MV-4-11 (cell line): Measurements from ENCODE around the gene PDGFRB.
A peak's percentile ranks its signal among the peaks of the same experiment; 100 is the strongest.

ENCODE experiments used
- DNase-seq: peaks from one replicate; lab custom pipeline; 2025; lab: John Stamatoyannopoulos, UW

The PDGFRB gene

DNA sequence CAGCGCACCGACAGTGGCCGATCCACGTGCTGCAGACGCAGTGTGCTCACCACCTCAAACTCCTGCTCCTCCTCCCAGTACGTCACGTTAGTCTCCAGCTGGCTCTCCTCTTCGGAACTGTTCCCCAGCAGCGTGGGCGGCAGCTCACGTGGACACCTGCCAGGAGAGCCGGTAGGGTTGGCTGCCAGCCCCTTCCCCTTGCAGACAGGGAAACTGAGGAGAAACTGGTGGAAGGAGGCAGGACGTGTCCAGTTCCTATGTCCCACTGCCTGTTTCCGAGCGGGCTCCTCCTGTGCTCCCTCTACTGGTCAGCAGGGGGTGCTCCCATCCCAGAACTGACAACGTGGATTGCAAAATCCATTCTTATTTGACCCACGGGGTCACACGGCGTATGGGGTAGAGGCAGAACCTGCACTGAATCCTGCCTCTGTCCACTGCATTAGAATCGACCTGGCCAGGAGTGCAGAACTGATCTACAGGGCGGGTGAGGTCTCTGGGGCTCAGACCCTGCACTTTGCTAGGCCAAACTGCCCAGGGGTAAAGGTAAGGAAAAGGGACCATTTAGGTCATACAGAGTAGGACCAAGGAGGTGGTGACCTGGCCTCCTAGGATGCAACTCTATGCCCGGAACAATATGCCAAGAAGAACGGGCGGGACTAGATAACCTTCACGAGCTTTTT, 25.7 kb downstream of the PDGFRB start:
- DNase-seq, result peak; percentile 69

DNA sequence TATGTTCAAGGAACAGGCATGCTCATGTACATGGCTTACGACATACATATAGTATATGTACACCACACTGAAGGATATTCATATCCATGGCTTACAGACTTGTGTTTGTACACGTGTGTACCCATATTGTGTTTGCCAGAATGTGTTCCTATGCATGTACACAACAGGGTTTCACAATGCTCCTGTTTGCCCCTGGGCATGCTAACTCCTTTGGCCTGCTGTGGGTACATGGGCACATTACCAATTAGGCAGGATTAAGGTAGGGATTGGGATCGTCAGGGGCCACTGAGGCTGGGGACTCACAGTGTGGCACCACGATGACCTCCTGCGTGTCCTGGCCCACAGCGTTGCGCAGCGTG, 26.2 kb downstream of the PDGFRB start:
- no peak for DNase-seq

DNA sequence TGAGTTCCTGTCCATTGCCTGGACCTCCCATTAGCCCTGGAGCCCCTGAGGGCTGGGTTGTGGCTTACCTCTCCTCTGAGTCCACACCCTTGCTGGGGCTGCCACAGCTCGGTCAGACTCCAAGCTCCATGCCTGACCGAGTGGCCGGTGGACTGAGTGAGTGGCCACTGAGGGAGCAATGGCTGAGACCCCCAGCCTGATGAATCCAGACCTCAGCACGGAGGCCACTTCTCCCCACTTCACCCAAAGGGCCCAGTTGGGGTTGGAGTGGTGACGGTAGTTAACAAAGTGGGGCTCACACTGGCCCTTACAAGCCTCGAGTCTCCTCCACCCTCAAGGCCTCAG, 28.8 kb downstream of the PDGFRB start:
- no peak for DNase-seq

DNA sequence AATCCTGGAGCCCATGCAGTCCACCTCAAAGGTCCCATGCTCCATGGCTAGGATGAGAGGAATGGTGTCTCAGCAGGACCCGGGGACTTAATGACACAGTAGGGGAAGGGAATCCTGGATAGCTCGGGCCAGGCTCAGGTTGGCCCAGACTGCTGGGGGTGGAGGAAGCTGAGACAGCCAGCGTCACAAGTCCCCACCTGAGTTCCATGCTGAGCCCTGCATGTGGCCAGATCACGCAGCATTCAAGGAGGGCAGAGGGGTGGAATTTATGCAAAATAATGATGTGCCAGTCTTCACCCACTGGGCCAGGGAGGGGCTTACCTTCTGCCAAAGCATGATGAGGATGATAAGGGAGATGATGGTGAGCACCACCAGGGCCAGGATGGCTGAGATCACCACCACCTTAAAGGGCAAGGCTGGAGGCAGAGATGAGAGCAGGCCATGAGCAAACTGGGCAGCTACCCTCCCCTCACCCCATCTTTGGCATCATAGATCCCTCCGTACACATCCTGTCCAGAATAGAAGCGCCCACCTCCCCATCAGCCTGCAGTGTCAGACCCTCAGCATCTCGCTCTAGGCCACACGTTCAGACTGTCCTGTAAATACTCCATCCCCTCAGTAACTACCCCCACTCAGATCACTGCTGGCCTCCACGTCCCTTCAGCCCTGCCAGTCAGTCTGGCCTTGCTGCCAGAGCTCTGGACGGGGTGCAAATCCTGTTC, 29.3 kb downstream of the PDGFRB start:
- DNase-seq, result no peak

DNA sequence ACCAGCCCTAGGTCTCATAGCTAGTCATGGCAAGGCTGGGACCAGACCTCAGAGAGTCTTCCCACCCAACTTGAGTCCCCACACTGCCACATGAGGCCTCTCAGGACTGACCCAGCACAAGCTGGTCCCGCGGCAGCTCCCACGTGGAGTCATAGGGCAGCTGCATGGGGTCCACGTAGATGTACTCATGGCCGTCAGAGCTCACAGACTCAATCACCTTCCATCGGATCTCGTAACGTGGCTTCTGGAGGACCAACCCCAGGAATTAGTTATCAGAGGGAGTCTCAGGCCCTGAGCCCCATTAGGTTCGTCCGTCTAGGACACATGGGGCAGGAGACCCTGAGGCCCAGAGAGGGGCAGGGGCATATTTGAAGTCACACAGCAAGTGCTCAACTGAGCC, 30.3 kb downstream of the PDGFRB start:
- DNase-seq, result no peak

DNA sequence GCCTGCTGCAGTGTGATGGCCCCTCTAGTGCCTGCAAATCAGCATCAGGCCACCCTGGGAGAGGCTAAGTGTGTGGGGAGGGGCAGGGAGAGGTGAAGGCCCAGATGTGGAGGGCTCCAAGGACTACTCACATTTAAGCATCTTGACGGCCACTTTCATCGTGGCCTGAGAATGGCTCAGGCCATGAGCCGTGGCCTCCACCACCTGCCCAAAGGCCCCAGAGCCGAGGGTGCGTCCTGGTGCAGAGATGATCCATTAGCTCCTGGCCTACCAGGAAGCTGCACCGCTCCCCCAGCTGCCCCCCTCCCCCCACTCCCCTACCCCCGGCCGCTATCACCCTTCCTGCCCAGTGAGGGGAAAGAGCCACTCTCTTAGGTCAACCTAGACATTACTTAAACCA, 31.0 kb downstream of the PDGFRB start:
- no peak for DNase-seq

DNA sequence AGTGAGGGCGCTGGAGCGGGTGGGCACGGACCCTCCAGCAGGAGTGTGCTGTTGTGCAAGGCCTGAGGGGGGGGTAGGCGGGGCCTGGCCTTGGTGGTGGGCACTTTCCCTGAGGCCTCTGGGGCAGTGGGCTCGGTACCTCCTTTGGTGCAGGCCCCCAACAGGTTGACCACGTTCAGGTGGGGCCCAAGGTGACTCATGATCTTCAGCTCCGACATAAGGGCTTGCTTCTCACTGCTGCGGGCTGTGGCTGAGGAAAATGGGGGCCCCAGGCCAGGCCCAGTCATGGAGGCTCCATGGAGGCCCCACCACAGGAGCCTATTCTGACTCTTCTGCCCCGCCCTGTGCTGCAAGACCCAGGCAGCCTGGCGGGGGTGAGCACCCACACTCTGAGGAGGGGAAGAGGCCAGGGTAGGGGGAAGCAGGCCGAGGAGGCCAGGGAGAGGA, 31.5 kb downstream of the PDGFRB start:
- no peak for DNase-seq

DNA sequence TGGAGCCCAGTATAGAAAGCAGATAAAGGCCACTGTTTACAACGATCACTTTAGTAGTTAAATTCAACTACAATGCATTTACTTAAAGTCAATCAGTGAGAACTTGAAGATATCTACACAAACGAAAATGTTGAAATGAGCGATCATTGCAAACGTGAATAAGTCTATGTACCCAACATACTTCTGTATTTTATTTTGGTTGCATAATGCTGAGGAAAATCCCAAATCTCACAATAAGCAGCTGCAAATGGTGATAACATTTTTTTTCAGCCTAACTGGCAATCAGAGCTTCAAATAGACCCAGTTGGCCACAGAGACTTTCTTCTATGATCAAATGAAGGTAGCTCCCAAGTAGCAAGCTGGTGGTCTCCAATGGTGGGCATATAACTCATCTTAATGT, 32.1 kb downstream of the PDGFRB start:
- peak; percentile 21 for DNase-seq

DNA sequence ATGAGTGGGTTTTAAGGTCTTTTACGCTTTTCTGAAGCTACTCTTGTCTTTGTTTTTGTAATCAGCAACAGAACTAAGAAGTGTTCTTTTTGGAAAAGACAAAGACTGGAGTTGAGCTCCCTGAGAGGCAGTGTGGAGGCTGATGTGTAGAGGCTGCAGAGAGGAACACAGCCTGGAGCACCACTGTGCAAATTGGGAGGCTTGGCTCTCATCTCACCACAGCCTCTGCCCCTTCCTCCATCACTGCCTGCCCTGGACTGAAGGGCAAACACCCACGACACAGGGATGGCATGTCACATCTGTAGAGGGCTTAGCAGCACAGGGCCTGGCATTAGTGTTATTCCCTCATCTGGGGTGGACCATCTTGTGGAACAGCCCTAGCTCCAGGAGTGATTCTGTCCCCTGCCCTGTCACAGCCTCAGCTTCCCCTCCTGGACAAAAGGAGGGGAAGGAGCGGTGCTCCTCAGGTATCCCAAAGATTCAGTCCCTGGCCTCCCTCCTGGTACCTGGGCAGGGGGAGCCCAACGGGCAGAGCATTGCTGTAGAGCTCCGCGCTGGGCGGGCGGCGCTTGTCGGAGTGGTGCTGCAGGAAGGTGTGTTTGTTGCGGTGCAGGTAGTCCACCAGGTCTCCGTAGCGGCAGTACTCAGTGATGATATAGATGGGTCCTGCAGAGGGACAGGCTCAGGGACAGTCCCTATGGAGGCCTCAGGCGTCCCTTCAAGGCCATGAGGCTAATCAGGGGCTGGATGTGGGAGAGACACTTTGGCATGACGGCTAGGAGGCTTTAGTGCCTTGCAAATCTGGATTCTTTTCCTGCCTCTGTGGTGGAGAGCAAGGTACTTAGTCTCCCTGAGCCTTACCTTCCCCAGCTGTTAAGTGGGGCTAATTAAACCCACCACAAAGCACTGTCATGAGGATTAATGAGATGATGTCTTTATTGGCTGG, 32.8 kb downstream of the PDGFRB start:
- no peak for DNase-seq

DNA sequence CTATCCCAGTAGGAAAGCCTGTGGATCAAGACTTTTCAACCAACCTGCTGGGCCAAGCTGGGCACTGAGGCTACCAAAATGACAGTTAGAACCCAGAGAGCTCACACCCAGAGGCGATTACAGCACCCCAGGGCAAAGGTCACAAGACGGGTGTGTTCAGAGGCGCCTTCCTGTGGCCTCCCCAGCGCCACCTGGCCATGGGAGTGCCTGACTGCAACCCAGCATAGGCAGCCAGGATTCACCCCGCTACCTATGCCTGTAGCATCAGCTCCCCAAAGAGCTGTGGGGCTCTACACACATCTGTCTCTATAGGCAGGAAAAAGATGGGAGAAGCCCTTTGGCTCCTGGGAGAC, 33.5 kb downstream of the PDGFRB start:
- DNase-seq, result peak; percentile 74

DNA sequence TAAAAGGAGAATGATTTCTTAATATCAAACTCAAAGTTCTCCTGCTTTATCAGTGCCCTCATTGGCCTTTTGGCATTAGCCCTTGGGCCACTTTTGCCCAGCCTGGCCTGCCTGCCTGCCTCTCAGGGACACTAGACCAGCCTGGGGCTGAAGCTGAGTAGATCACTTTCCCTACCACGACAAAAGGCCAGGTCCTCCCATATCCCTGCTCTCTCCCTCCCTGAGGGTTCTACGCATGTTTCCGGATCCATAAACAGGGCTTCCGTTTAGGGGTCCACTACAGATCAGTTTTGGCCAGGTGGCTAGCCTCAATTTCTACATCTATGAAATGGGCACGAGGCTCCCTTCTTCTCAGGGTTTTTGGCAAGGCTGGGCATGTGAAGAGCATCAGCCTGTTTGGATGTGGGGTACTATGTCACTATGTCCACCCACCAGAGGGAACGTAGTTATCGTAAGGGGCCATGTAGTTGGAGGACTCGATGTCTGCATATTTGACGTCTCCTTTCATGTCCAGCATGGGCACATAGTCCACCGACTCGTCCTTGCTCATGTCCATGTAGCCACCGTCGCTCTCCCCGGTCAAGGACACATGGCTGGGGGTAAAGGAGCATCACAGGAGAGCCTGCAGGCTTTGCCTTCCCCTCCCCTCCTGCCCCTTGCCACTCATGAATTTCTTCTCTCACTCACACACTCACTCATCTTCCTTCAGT, 34.0 kb downstream of the PDGFRB start:
- no peak for DNase-seq

DNA sequence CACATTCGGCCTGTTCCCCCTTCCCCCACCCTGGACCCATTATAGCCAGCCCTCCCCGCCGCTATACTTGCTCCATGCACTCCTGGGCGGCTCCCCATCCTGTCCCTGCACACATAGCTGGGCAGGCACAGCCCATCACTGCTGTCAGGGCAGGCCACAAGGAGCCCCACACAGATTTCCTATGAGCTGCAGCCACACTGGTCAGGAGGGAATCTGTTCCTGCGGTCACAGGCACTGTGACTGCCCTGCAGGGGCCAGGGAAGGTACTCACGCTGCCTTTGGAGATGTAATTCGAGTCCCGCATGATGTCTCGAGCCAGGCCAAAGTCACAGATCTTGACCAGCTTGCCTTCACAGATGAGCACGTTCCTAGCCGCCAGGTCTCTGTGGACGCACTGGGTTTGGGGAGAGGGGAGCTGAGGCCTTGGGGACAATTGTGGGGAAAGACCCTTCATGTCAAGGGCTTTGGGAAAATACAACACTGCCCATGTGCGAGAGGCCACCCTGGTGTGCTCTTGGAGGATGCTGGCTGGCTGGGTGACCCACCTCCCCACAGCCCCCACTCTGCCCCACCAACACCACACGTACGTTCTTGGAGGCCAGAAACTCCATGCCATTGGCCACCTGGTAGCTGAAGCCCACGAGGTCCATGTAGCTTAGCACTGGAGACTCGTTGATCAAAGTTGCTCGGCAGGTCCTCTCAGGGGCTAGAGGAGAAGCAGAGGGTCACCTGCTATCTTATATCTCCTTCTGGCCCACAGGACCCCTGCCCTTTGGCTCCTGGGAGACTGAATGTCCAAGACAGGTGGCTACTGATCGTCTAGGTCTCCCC, 34.8 kb downstream of the PDGFRB start:
- DNase-seq, result no peak

DNA sequence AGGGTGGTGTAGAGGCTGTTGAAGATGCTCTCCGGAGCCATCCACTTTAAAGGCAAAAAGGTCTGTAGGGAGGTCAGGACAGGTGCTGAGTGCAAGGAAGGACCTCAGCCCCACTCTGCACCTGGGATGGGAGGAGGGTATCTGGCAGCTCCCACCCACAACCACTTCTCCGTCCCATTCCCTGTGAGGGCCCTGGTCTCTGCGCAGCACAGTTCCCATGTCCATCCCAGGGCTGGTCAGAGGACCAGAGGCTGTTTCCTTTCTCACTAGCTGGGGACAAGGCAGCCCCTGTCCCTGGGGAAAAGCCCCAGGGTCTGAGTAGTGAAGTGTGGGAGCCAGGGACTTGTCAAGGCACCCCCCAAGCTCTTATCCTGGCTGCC, 35.6 kb downstream of the PDGFRB start:
- no peak for DNase-seq

DNA sequence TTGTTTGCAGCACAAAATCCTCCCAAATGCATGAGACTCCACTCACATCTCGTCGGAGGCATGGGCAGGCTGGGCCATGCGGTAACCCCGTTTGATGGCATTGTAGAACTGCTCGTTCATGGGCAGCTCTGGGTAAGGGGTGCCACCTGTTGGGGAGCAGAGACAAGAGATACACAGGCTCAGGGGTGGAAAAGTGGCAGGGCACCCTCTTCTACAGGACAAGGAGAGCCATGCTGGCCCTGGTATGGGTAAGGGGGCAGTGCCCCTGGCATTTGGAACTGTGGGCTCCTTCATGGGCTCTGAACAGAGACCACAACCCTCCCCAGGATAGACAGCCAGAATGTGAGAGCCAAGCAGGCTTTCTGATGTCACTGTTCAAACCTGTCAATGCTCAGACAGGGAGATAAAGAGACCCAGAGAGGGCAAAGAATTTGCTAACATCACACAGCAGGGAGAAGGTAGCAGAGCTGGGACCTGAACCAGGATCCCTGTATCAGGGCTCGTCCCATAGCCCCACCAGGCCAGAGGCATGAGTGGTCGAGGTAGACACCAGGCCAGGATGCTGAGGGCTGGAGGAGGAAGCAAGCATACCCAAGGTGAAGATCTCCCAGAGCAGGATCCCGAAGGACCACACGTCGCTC, 36.1 kb downstream of the PDGFRB start:
- peak; percentile 13 for DNase-seq

DNA sequence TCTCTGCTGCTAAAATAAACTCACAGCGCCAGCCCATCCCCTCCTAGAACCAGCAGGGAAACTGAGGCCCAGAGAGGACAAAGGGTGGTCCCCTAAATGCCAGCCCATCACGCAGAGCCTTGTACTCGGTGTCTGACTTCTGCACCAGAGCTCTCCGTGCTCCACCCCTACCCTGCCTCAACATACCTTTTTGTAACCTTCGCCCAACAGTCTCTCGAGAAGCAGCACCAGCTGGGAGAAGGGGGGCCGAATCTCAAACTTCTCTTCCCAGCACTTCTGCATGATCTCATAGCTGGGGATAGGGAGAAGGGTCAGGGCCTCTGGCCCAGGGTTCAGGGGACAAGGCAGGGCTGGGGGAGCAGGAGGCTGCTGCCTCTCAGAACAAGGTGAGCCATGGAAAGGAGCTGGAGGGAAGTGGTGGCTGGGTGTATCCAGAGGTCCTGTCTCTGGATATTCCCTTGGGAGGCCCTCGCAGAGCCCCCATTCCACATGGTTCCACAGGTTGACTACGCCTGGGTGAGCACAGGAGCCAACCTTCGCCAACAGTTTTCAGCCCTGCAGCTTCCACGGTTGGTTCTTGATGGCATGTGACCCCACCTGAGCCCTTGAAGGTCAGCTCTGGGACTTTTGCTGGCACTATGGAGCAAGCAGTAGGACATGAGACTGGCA, 37.0 kb downstream of the PDGFRB start:
- no peak for DNase-seq

DNA sequence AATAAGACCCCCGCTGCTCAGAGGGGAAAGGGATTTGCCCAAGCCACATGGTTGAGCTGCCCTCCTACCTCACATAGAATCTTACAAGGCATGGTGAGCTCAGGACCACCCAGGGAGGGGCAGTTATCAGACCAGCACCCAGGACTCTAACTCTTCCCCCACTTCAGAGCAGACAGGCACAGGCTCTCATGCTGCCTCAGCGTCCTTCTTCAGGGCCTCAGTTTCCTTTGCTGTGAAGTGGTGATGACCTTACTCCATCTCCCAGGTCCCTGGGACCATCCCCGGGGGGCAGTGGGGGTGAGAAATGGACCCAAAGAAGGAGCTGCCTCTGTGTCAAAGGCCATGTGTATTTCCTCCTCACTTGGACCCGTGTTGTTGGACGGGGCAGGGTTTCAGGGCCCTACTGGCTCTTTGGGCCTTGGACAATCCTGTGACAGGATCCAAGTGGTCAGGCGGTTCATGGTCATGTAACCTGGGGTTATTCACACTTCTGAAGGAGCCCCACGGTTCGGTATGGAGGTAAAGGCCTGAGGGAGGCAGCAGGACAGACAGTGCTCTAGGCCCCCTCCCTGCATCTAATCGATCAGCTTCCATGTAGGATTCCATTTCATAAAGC, 37.6 kb downstream of the PDGFRB start:
- DNase-seq, result no peak

DNA sequence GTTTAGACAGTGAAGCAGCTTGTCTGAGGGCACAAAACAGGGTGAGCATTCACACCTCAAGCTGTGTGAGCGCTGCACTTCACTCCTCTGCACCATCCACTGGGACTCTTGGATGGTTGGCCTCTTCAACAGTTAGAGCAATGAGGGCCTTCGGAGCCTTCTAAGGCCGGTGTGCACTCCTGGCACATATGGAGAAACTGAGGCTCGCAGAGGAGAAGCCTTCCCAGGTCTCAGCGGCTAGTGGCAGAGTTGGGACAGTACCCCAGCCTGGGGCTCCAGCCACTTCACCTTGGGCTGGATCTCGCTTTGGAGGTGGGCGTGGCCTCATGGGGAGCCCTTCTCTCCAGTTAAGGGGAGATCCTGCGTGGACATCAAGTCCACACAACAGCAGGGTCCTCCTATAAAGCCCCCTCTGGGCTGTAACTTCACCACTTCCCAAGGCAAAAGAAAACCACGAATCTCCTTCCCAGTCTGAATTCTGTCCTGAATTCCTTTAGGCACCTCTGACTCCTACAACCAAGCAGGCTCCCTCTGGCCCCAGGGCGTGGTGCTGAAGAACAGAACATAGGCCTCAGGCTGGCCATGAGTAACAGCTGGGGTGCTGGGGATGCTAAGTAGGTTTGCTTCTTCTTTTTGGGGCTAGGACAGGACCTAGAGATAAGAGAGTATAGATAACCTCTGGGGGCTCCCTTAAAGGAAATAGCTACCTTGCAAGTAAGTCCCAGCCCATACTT, 38.8 kb downstream of the PDGFRB start:
- no peak for DNase-seq

DNA sequence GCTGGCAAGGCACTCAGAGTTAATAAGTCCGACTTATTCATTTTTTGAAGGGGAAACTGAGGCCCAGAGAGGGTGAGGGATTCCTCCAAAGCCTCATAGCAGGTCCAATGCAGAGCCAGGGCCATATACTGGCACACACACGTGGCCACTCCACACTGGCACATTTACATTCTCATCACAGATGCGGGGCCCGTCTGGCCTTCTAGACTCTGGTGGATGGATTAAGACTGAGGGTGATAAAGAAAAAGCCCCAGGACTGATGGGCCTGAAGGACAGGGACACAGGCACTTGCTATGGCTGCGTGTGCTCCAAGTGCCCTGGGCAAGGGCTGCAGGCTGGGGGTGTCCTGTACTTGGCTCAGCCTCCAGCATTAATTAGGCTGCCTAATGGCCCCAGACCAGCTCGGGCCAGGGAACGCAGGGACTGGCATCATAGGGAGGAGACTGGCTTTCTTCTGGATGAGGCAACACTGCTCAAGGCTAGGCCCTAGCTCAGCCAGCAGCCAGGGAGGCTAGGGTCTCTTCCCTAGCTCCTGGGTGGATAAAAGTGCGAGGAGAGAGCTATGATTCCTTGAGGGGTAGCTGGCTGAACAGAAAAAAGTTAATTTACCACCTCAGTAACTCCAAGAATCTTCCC, 40.8 kb downstream of the PDGFRB start:
- no peak for DNase-seq
